Stromal cell of bone marrow (primary cell): ENCODE data around the gene BTBD19.
A peak's percentile ranks its signal among the peaks of the same experiment; 100 is the strongest.
"Not testable (repeated sequence)": the region's sequence is repeated elsewhere in the genome, so short reads cannot be mapped to it uniquely, and the experiment has no call there.

ENCODE experiments used
- DNase-seq: peaks from one replicate; pipeline ENCODE4 v3.0.0-alpha.2; 2012; ENCODE audit warnings: low read depth

BTBD19 gene

GRCh38 chr1:44787506-44787905 lies 20.8 kb upstream of the BTBD19 start:
- DNase-seq: no peak

GRCh38 chr1:44788120-44788860 lies 20.0 kb upstream of the BTBD19 start, which contains the start of gene BEST4:
TSS of gene BEST4 (minus strand) at chr1:44788170. CDS start at chr1:44787705, 465 bp downstream.
- DNase-seq: no peak

- DNase-seq: no peak
Measured at GRCh38 chr1:44790968-44791801, 17.1 kb upstream of the BTBD19 start.

GRCh38 chr1:44792736-44793502 lies 15.4 kb upstream of the BTBD19 start:
- no peak for DNase-seq

- DNase-seq: not testable (repeated sequence)
Measured at GRCh38 chr1:44797886-44798285, 10.4 kb upstream of the BTBD19 start.

- no peak for DNase-seq
Measured at GRCh38 chr1:44798481-44799365, 9.6 kb upstream of the BTBD19 start.

GRCh38 chr1:44799770-44800584 lies 8.3 kb upstream of the BTBD19 start, which contains the start of gene PLK3:
TSS of gene PLK3 (plus strand) at chr1:44800377. CDS start at chr1:44800464, 87 bp downstream.
- peak; percentile 95 for DNase-seq

- no peak for DNase-seq
Measured at GRCh38 chr1:44801491-44802305, 6.6 kb upstream of the BTBD19 start.

GRCh38 chr1:44802306-44803061 lies 5.8 kb upstream of the BTBD19 start:
- DNase-seq: no peak

- no peak for DNase-seq
Measured at GRCh38 chr1:44803062-44803311, 5.3 kb upstream of the BTBD19 start.

GRCh38 chr1:44803312-44804095 lies 4.8 kb upstream of the BTBD19 start:
- DNase-seq: no peak

GRCh38 chr1:44805311-44806024 lies 2.9 kb upstream of the BTBD19 start:
- no peak for DNase-seq

GRCh38 chr1:44806025-44806703 lies 2.2 kb upstream of the BTBD19 start:
- no peak for DNase-seq

GRCh38 chr1:44806704-44807363 lies 1.5 kb upstream of the BTBD19 start, which contains the start of gene DYNLT4:
TSS of gene DYNLT4 (minus strand) at chr1:44807351. CDS start at chr1:44806668, 683 bp downstream.
- no peak for DNase-seq

- DNase-seq: peak; percentile 100
Measured at GRCh38 chr1:44807364-44808062, 810 bp upstream of the BTBD19 start.
